B cell (primary cell): ENCODE results near the gene NHERF2. TPM values are rescaled to one million over a fixed set of nuclear protein-coding genes. Genes with fewer than 3 reads are reported as not detected.

Experiments
- ATAC-seq: fragments of 200-7000 bp; cut with Tn5 transposase; one replicate; pipeline ENCODE4 v1.10.0; 2021; ENCODE audit warnings: low read depth, mild to moderate bottlenecking, moderate number of reproducible peaks, moderate library complexity
- CTCF ChIA-PET: fragments of 350-600 bp; sonication (Branson Sonifier 250); formaldehyde crosslinking; loops from one replicate; lab custom pipeline; 2021; ENCODE audit warnings: antibody characterized with exemption, inconsistent platforms; lab: Charles Lee
- POLR2A ChIA-PET: fragments of 350-600 bp; sonication (Branson Sonifier 250); formaldehyde crosslinking; loops from one replicate; lab custom pipeline; 2021; ENCODE audit warnings: antibody characterized with exemption; lab: Charles Lee
- DNase-seq: peaks from one replicate; pipeline ENCODE4 v3.0.0; 2013
- H2AFZ ChIP-seq: 2 replicates; pipeline ENCODE4 v1.6.1; 2012; ENCODE audit warnings: mild to moderate bottlenecking, low read depth, low read length; ENCODE audit not compliant: insufficient read depth, poor library complexity, severe bottlenecking
- H3K27ac ChIP-seq, 2 donors: 1 replicate in 1 of 2; 2 replicates in 1 of 2; pipeline ENCODE4 v1.5.1; 2012 to 2013; ENCODE audit warnings: low read length in 2 of 2, mild to moderate bottlenecking in 2 of 2, moderate library complexity in 1 of 2
- H3K27me3 ChIP-seq, 4 experiments: fragments of 200-600 bp in 1 of 4; sonication (generic) in 1 of 4; replicated peaks in 1 of 4; 1 replicate in 2 of 4; 2 replicates in 2 of 4; pipeline versions ENCODE4 v1.6.1 to v1.7.0; 2013 to 2016; ENCODE audit warnings: low read length in 3 of 4, mild to moderate bottlenecking in 2 of 4, mixed read lengths in 1 of 4, moderate library complexity in 1 of 4; ENCODE audit not compliant: insufficient read depth in 4 of 4, control insufficient read depth in 3 of 4; ENCODE audit errors: control extremely low read depth in 1 of 4
- H3K36me3 ChIP-seq, 2 experiments: replicated peaks in 1 of 2; 1 replicate in 1 of 2; 2 replicates in 1 of 2; pipeline versions ENCODE4 v1.6.1 to v1.7.1; 2013; ENCODE audit warnings: low read length in 1 of 2; ENCODE audit not compliant: insufficient read depth in 2 of 2, control insufficient read depth in 1 of 2; ENCODE audit errors: control extremely low read depth in 1 of 2, extremely low read depth in 1 of 2
- H3K4me1 ChIP-seq, 2 donors: fragments of 200-600 bp in 1 of 2; sonication (generic) in 1 of 2; 1 replicate in 1 of 2; 2 replicates in 1 of 2; pipeline versions ENCODE4 v1.5.1 to v1.6.1; 2013 to 2017; ENCODE audit warnings: low read length in 2 of 2; ENCODE audit not compliant: control insufficient read depth in 2 of 2, insufficient read depth in 2 of 2
- H3K4me2 ChIP-seq: replicated peaks from 2 replicates; pipeline ENCODE3; 2012; ENCODE audit warnings: mild to moderate bottlenecking, low read depth, low read length; ENCODE audit not compliant: poor library complexity, severe bottlenecking
- H3K4me3 ChIP-seq, 5 experiments: fragments of 200-600 bp in 1 of 5; sonication (generic) in 1 of 5; 1 replicate in 3 of 5; 2 replicates in 2 of 5; pipeline versions ENCODE4 v1.5.1 to v1.7.0; 2011 to 2016; ENCODE audit warnings: low read length in 4 of 5, mild to moderate bottlenecking in 4 of 5, low read depth in 2 of 5, control low read depth in 1 of 5, moderate library complexity in 1 of 5; ENCODE audit not compliant: insufficient read depth in 1 of 5; ENCODE audit errors: control extremely low read depth in 1 of 5, extremely low read depth in 1 of 5
- H3K79me2 ChIP-seq: fragments of 200-600 bp; sonication (generic); one replicate; pipeline ENCODE4 v1.6.0; 2016; ENCODE audit warnings: low read length; ENCODE audit not compliant: control insufficient read depth, insufficient read depth
- H3K9ac ChIP-seq: fragments of 200-600 bp; sonication (generic); 2 replicates; pipeline ENCODE4 v1.6.1; 2017; ENCODE audit warnings: mild to moderate bottlenecking, low read length, moderate library complexity
- H3K9me3 ChIP-seq, 3 donors: one replicate each; pipeline versions ENCODE4 v1.6.1 to v1.7.1; 2013; ENCODE audit warnings: low read length in 2 of 3; ENCODE audit not compliant: control insufficient read depth in 2 of 3, insufficient read depth in 1 of 3; ENCODE audit errors: control extremely low read depth in 1 of 3
- H4K20me1 ChIP-seq: 2 replicates; pipeline ENCODE4 v1.6.0; 2012; ENCODE audit warnings: mild to moderate bottlenecking, low read length; ENCODE audit not compliant: insufficient read depth, control insufficient read depth, poor library complexity, severe bottlenecking
- H3K27ac Mint-ChIP-seq: one replicate; pipeline ENCODE4 v1.8.0; 2021; ENCODE audit warnings: mixed read lengths
- H3K27me3 Mint-ChIP-seq: one replicate; pipeline ENCODE4 v1.8.0; 2021; ENCODE audit warnings: mixed read lengths
- H3K4me1 Mint-ChIP-seq: one replicate; pipeline ENCODE4 v1.8.0; 2021; ENCODE audit warnings: mixed read lengths
- H3K4me3 Mint-ChIP-seq: one replicate; pipeline ENCODE4 v1.8.0; 2021; ENCODE audit warnings: mixed read lengths
- H3K9me3 Mint-ChIP-seq: one replicate; pipeline ENCODE4 v1.8.0; 2022; ENCODE audit warnings: mixed read lengths; ENCODE audit not compliant: insufficient read depth
- EZH2 ChIP-seq: IDR thresholded peaks from 2 replicates; pipeline ENCODE4 v1.6.1; 2012; ENCODE audit warnings: borderline replicate concordance, low read depth, mild to moderate bottlenecking, moderate library complexity, low read length; ENCODE audit not compliant: insufficient read depth, poor library complexity, severe bottlenecking
- WGBS: methylation state at CpG from one replicate; pipeline ENCODE4 v1.1.5; 2013; ENCODE audit warnings: missing lambda C conversion rate; ENCODE audit not compliant: insufficient coverage; 5-methylcytosine and 5-hydroxymethylcytosine counted together
- intact Hi-C: fragments of 100-400 bp; cut with micrococcal nuclease; formaldehyde crosslinking; loops from one replicate; pipeline ENCODE4 v1.10.0; 2022
- polyA plus RNA-seq: library from polyadenylated mRNA; depleted of rRNA; stranded (reverse); fragments of >200 nt; gene quantifications from 2 replicates; pipeline ENCODE4 v1.2.3, GENCODE V29; 2012
- total RNA-seq, 2 donors: library from RNA; stranded (reverse); fragments of 120-200 nt in 1 of 2; gene quantifications; 1 replicate in 1 of 2; 2 replicates in 1 of 2; pipeline versions ENCODE4 v1.2.3 to v1.2.4, GENCODE V29; 2013 to 2022
- TF ChIP-seq, protein P1 (sequence below): fragments of 200-600 bp; IDR thresholded peaks from one replicate; pipeline ENCODE4 v1.8.0; 2022; ENCODE audit warnings: antibody characterized with exemption, mild to moderate bottlenecking

Gene NHERF2
- total and polyA plus RNA-seq, 2 donors (not counting 1 experiment from before 2014, with no cell fraction given), result 1.8 to 2.2 TPM

DNA sequence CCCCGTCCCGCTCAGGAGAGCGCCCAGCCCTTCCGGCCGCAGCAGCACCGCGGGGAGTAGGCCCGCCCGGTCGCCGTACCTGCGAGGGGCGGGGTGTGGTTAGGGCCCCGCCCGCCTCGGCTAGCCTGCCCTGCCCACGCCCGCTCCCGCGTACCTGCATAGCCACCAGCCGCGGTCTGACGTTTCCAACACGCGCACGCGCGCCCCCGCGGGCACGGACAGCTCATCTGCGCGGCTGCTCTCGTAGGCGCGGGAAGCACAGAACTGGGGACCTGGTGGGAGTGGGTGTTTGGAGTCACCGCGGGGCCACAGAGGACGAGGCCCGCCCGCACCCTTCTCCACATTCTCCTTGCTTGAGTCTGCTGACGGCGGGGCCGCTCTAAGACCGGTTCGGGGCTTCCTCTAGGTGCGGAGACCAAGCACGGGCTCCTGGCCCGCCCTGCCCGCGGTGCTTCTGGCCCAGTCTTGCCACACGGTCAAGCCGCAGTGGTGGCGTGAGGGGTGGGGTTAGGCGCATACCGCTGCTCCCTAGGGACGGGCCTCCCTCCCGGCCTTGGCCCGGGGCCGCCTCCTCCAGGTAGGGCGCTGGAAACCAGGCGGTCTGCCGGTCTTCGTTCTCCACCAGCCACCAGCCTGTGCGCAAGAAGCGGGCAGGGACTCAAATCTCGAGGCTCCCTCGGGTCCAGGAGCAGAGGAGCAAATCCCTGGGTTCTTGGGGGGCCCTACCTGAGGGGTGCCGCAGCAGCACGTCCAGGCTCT is 47.3 kb upstream of the NHERF2 start:
- Histone ChIP-seq H3K79me2 (peaks cover 6% of the 10 kb centered on the region), H3K27me3 (peaks cover 0 to 65% (median 20%) of the 10 kb centered on the region in 4 experiments), H3K9me3 (peaks cover 0 to 6% (median 0%) of the 10 kb centered on the region in 3 donors), H4K20me1 (peaks cover 26% of the 10 kb centered on the region), H3K4me1 (peaks cover 8 to 24% of the 10 kb centered on the region in 2 donors), H2AFZ (no peak overlapping the region), H3K9ac (no peak overlapping the region), H3K27ac (no peak overlapping the region), H3K4me3 (no peak overlapping the region), H3K36me3 (peaks cover 0 to 38% of the 10 kb centered on the region in 2 experiments), H3K4me2 (peak overlapping the region; percentile 12)
- no peak for ATAC-seq
- DNase-seq, result no peak
- TF ChIP-seq, protein P1, sequence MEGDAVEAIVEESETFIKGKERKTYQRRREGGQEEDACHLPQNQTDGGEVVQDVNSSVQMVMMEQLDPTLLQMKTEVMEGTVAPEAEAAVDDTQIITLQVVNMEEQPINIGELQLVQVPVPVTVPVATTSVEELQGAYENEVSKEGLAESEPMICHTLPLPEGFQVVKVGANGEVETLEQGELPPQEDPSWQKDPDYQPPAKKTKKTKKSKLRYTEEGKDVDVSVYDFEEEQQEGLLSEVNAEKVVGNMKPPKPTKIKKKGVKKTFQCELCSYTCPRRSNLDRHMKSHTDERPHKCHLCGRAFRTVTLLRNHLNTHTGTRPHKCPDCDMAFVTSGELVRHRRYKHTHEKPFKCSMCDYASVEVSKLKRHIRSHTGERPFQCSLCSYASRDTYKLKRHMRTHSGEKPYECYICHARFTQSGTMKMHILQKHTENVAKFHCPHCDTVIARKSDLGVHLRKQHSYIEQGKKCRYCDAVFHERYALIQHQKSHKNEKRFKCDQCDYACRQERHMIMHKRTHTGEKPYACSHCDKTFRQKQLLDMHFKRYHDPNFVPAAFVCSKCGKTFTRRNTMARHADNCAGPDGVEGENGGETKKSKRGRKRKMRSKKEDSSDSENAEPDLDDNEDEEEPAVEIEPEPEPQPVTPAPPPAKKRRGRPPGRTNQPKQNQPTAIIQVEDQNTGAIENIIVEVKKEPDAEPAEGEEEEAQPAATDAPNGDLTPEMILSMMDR, result no peak
- no peak for TF ChIP-seq EZH2
- Mint-ChIP-seq H3K4me3 (no peak overlapping the region), H3K4me1 (peaks cover 12% of the 10 kb centered on the region), H3K27me3 (peaks cover 6% of the 10 kb centered on the region), H3K9me3 (no peaks in the 10 kb centered on the region), H3K27ac (no peak overlapping the region)
- ChIA-PET POLR2A (interaction anchor here (2.0 kb wide), 1 partner anchor 12 kb away, joined by 5 read pairs; no protein-coding TSS in a partner anchor), CTCF (interaction anchor here (1.0 kb wide), 1 partner anchor 43 kb away, joined by 3 read pairs; no protein-coding TSS in a partner anchor)
- intact Hi-C loops, result no loop called here
- 33% methylated on average over 62 of the region's 70 CpGs for WGBS
